NCI-H524 treated with DMSO at 0.1 percent for 48 hours (cell line): ENCODE data around the gene NEK7.

ENCODE experiments used
- DNase-seq: peaks from one replicate; lab custom pipeline; 2025; lab: John Stamatoyannopoulos, UW

Gene NEK7

DNA sequence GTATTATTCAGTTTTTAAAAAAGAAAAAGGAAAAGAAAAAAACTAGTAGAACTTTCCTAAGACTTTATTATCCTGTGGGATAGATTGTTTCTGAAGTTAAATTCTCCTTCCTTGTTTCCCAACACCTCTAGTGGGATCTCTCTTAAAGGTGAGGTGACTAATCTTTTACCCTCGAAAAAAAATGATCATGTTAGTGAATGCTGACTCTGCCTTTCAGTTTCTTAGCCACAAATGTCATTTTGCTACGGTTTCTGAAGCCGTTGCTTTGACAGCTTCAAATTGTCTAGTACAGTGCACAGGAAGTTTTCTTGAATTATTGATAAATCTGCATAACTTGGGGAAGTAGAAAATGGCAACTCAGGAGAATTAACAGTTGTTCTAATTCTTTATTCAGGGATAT is 13.0 kb upstream of the NEK7 start:
- DNase-seq = no peak

DNA sequence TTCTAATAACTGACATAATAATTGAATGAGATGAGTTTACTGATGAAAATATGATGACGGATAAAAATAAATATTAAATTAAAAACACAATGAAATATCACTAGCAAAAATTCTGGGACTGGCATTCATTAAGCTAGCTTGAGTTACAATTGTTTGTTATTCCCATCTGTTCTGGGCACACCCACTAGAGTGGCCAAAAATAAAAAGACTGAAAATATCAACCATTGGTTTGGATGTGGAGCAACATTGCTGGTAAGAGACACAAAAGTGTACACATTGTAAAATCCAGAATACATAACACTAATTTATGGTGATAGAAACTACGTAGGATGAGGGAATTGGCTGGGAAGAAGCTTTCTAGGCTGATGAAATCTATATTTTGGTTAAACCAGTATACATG is 9.6 kb upstream of the NEK7 start:
- DNase-seq = no peak

DNA sequence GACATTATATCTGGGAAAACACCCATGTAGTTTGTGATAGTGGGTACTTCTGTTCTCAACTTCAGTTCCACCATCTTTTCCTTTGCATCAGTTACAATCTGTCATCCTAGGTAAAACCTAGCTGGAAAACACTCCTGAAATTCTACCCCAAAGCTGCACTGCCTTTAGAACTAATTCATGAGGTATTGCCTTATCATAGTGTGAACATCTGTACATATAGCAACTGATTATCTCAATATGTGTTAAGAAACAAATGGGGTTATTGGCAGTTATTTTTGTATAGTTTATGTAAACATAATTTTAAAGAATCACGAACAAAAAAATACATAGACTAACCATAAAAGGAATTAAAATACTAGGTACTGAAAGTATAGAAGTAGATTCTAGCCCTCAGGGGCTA is 6.4 kb upstream of the NEK7 start:
- no peak for DNase-seq

GRCh38 chr1:198151688-198152087 is 5.1 kb upstream of the NEK7 start:
- no peak for DNase-seq

DNA sequence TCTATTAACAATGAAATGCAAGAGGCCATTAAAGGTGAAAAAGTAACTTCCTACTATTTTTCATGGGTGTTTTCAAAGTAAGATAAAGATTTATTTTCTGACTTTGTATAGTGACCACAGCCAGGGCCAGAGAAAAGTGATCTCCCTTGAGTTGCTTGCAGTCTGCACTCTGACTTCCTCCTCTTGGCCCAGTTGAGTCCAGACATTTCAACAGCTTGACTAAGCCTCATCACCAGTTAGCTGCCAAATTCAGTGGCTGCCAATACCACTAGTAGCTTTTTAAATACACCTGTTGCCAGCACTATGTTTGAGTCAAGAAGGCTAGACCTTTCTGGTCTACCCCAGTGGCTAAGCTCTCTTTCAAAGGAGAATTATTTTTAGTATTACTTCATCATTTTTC is 3.7 kb upstream of the NEK7 start:
- DNase-seq = no peak

DNA sequence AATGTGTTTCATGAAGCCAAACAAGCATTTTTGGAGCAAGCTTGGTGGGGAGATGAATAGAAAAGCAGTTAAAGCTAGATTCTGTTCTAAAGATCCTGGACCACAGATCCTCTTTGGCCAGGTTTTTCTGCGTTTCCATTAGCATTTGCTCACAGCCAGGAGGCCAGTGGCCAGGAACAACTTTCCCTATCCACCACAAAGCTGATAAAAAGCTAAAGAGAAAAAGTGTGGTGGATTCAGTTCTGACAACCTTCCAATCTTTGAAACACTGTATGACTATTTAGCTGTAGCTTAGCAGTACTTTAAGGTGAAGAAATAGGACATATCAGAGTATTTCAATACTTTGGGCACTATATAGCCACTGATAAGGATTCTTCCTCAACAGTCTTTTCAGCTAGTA is 3.0 kb upstream of the NEK7 start:
- DNase-seq = no peak

DNA sequence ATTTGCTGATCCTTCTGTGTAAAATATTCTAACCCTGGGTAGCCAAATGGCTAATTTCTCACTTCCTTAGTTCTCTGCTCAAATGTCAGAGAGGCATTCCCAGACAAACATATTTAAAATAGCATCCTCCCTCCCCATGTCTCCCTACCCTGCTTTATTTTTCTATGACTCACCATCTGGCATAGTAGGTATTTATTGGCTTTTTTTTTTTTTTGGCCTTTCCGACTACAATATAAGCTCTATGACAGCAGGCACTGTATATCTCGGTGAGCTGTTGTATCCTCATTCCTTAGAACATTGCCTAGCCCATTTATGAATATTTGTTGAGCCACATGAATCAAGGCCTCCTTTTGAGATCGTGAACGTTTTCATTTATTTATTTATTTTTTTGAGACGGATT is 1.5 kb upstream of the NEK7 start:
- DNase-seq = no peak

GRCh38 chr1:198156111-198156744 is 570 bp upstream of the NEK7 start:
- DNase-seq = no peak

DNA sequence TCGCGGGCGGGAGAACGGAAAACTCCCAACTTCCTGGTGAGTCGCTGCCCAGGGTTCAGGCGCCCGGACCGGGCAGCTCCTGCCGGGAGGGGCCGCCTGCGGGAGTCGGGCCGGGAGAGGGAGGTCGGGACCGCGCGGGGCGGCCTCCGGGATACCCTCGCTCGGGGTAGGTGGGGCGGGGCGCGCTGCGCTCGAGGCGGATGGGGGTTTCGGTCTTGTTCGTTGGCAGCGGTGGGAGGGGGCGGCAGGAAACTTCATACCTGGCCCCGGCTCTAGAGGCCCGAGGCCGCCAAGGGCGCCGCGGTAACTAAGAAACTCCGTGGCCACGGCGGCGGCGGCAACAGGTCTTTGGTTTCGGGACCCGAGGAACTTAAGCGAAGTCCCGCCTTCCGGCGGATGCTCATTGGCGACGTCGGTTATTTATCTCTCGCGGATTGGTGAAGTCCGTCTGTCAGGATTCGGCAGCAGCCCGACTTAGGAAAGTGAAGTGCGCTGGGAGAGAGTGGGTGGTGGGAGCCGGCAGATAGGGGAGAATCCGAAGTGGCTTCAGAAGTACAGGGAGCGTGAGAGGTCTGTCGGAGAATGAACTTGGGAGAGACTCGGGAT is 546 bp downstream of the NEK7 start:
- peak; percentile 81 for DNase-seq

DNA sequence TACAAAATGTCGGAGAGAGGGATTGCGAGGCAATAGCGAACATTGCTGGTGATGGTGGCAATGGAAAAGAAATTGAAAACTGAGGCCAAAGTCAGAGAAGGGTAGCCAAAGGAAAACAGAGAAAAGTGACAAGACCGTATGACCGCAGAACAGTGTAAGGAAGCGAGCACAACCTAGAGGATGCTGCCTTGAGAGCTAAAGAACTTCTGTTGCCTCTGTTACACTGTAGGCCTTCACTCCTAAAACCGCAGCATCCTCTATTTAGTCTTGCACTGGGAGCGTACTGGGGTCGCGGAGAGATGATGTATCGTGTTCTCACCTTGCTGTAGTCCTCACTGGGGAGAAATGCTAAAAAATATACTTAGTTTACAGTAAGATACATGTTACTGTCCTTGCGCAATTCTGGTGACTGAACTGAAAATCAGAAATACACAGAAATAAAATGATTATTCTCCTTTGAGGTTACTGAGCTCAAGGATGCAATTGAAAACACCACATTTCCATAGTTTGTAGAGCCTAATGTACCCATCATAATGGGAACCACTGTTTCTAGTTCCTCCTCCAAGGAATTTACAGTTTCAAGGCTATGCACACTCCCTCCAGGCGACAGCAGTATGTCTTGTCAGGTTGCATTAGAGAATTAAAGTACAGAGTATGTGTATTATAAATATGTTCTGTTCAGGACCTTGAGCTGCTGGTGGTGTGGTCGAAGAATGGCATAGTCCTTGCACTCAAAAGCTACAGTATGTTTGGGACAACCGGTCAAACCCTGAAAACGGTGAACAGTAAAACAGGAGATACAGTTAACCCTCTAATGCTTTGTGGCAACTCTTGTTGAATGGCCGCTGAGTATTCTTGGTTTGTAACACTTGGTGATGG is 1.3 kb downstream of the NEK7 start:
- DNase-seq = no peak

GRCh38 chr1:198158735-198159589 is 2.2 kb downstream of the NEK7 start:
- DNase-seq = peak; percentile 61

DNA sequence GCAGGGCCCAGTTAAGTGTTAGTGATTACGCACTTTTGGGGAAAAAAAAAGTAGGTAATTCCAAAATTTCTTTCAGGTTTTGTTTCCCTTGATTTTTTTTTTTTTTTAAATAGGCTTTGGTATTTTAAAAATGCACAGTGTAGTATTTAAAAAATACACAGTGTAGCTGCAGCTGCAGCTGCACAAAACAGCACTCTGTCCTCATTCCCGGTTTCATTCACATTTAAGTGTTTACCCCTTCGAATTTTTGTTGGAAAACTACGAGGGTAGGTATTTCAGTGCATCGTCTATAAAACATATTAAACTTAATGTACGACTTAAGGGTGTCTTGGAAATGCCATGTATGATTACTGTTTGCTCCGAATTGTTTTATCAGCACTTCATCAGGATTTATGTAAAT is 3.4 kb downstream of the NEK7 start:
- DNase-seq = no peak

GRCh38 chr1:198160946-198161614 is 4.3 kb downstream of the NEK7 start:
- DNase-seq = no peak

GRCh38 chr1:198161718-198162090 is 4.9 kb downstream of the NEK7 start:
- no peak for DNase-seq

DNA sequence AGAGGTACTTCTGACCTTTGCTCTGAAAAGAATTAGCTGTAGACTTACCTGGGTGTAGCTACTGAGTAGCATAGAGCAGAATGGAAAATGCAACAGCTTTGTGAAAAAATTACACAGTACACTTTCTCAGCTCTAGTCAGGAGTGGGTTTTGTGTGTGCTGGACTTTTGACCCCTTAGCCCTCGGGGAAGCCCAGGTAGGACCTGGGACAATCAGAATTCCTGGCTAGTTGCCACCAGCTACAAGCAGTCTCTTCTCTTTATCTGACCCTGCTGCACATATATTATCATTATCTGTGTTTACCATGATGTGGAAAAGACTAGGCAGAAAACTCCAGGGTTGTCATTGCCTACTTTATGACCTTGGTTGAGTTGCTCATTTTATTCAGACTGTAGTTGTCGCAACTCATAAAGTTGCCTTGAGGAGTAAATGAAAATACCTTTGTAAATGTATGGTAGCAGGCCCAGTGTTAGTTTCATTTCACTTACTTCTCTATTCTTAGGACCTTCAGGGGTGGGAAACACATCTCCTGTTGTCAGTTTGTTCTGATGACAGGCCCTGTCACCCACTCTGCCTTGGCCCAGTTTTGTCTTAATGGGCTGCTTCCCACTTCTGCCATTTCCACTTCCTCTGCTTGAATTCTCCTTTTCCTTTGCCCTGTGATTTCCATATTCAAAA is 5.4 kb downstream of the NEK7 start:
- DNase-seq = no peak

- no peak for DNase-seq
Observed at GRCh38 chr1:198165927-198166647, 9.3 kb downstream of the NEK7 start.

DNA sequence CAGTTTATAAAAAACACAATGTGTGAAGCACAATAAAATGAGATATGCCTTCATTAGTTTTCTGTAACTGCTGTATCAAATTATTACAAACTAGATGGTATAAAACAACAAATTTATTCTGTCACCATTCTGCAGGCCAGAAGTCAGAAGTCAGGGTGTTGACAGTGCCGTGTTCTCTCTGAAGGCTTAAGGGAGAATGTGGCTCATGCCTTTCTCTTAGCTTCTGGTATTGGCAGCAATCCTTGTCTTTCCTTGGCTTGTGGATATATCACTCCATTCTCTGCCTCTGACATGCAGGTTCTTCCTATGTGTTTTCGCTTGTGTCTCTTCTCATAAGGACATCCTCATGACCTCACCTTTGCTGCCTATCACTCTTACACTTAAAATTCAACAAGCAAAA is 10.1 kb downstream of the NEK7 start:
- DNase-seq = no peak

- no peak for DNase-seq
Observed at GRCh38 chr1:198167436-198167934, 10.7 kb downstream of the NEK7 start.

- DNase-seq = no peak
Observed at GRCh38 chr1:198168227-198168626, 11.4 kb downstream of the NEK7 start.

DNA sequence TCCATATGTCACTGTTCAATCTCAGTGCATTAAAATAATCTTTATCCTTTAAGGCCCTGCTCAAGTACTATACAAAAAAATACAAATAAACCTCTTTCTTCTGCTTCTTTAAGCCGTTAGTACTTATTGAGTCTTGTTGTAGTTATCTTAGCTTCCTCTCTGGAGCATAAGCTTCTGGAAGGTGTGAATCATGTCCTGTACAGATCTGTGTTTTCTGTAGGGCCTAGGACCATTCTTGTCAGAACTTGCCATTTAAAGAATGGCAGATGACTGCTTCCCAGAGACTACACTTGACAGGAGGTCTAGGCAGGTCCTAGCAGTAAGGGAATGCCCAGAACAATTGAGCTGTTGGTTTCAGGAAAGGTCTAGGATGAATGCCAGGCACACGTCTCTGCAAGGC is 12.9 kb downstream of the NEK7 start:
- DNase-seq = no peak
